ENCODE data around the gene NRXN3.

The NRXN3 gene

GRCh38 chr14:79809849-79810612, 1639.9 kb downstream of the NRXN3 start:
- DNase-seq (ENCODE audit: low read depth) = no peak

GRCh38 chr14:79820866-79821535, 1650.8 kb downstream of the NRXN3 start:
- DNase-seq (ENCODE audit: low read depth) = no peak

More at GRCh38 chr14:79809849-79810612, 1639.9 kb downstream of the NRXN3 start:
- H3K4me3 ChIP-seq (ENCODE audit: low read length) = no peak overlapping the region
- TF ChIP-seq, protein P1, sequence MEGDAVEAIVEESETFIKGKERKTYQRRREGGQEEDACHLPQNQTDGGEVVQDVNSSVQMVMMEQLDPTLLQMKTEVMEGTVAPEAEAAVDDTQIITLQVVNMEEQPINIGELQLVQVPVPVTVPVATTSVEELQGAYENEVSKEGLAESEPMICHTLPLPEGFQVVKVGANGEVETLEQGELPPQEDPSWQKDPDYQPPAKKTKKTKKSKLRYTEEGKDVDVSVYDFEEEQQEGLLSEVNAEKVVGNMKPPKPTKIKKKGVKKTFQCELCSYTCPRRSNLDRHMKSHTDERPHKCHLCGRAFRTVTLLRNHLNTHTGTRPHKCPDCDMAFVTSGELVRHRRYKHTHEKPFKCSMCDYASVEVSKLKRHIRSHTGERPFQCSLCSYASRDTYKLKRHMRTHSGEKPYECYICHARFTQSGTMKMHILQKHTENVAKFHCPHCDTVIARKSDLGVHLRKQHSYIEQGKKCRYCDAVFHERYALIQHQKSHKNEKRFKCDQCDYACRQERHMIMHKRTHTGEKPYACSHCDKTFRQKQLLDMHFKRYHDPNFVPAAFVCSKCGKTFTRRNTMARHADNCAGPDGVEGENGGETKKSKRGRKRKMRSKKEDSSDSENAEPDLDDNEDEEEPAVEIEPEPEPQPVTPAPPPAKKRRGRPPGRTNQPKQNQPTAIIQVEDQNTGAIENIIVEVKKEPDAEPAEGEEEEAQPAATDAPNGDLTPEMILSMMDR (conservative IDR thresholded peaks at IDR 0.05; ENCODE audit: low read depth, low read length) = peak; percentile 40

GRCh38 chr14:79822034-79822433, 1651.9 kb downstream of the NRXN3 start:
- DNase-seq (ENCODE audit: low read depth) = no peak
- TF ChIP-seq, protein P1 (conservative IDR thresholded peaks at IDR 0.05; ENCODE audit: low read depth, low read length) = no peak
- H3K4me3 ChIP-seq (ENCODE audit: low read length) = no peak overlapping the region

More at GRCh38 chr14:79820866-79821535, 1650.8 kb downstream of the NRXN3 start:
- no peak overlapping the region for H3K4me3 ChIP-seq (ENCODE audit: low read length)
- TF ChIP-seq, protein P1 (conservative IDR thresholded peaks at IDR 0.05; ENCODE audit: low read depth, low read length) = no peak

- H3K4me3 ChIP-seq (ENCODE audit: low read length) = no peak overlapping the region
- TF ChIP-seq, protein P1 (conservative IDR thresholded peaks at IDR 0.05; ENCODE audit: low read depth, low read length) = no peak
- no peak for DNase-seq (ENCODE audit: low read depth)
These were observed 1654.9 kb downstream of the NRXN3 start for GRCh38 chr14:79825046-79825521.

DNA sequence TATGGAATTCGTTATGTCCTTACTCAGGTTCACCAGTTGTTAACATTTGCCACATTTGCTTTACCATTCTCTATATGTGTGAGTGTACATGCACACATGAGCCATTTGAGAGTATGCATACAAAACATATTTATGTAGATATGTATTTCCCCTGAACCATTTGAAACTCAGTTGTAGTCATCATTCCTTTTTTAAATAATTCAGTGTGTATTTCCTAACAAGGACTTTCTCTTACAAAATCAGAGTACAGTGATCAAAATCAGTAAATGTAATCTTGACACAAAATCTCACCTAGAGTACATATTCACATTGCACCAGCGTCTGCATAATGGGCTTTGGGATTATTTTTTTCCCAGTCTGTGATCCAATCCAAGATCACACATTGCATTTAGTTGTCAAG, 1656.2 kb downstream of the NRXN3 start:
- TF ChIP-seq, protein P1 (conservative IDR thresholded peaks at IDR 0.05; ENCODE audit: low read depth, low read length) = no peak
- H3K4me3 ChIP-seq (ENCODE audit: low read length) = no peak overlapping the region
- no peak for DNase-seq (ENCODE audit: low read depth)

DNA sequence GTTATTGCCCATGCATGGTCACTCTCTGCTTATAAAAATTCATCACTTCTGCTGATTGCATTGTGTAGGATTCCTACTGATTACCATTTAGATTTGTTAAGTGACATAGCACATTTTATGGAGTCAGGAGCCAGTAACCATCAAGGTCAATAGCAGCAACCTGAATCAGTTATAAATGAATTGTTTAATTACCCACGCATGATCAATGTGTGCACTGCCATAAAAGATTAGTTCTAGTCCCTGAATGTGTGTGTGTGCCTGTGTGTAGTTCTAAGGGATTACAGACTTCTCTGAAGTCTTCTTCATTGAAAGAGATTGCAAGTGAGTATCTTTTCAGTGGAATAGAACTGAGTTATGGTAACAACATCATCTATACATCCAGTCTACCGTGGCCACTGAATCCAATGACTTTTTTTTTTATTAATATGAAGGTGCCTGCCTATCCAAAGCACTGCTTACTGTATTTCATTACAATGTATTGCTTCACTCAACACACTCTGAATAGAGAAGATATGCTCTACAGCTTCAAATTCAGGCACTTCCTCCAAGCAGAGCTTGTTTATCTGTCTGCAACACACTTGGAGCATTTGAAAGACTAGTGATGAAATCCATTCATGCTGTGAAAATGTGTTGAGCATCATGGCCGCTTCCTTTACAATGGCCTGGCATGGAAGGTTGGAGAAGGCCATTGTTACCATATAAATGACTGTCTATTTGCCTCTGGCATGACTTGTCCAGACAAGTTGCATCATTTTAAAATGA, 1659.4 kb downstream of the NRXN3 start:
- TF ChIP-seq, protein P1 (conservative IDR thresholded peaks at IDR 0.05; ENCODE audit: low read depth, low read length) = no peak
- H3K4me3 ChIP-seq (ENCODE audit: low read length) = no peak overlapping the region
- no peak for DNase-seq (ENCODE audit: low read depth)
